Activated T-cell treated with anti-CD3 and anti-CD28 coated beads, Interleukin-2, amount 50 U/mL, for 72 hours (primary cell): Measurements from ENCODE around the gene TM7SF3. TPM values are rescaled to one million over a fixed set of nuclear protein-coding genes. Genes with fewer than 3 reads are reported as not detected.
"Not testable (repeated sequence)": the region's sequence is repeated elsewhere in the genome, so short reads cannot be mapped to it uniquely, and the experiment has no call there.

Experiments used
- ATAC-seq, 2 donors: fragments of 150-1000 bp; cut with Tn5 transposase; replicated peaks in 1 of 2; 2 replicates each; pipeline ENCODE4 v1.10.0; 2021; ENCODE audit warnings: moderate library complexity in 2 of 2, mild to moderate bottlenecking in 1 of 2
- DNase-seq, 2 donors: peaks; one replicate each; pipeline ENCODE4 v3.0.0; 2021 to 2022; ENCODE audit warnings: mixed read lengths in 1 of 2
- H3K27ac Mint-ChIP-seq: one replicate; pipeline ENCODE4 v1.8.0; 2022; ENCODE audit warnings: mild to moderate bottlenecking, moderate library complexity, mixed read lengths
- H3K27me3 Mint-ChIP-seq: one replicate; pipeline ENCODE4 v1.8.0; 2022; ENCODE audit warnings: low read depth, mixed read lengths
- H3K36me3 Mint-ChIP-seq, 2 donors: one replicate each; pipeline ENCODE4 v1.8.0; 2022; ENCODE audit warnings: mixed read lengths in 2 of 2, mild to moderate bottlenecking in 1 of 2; ENCODE audit not compliant: insufficient read depth in 2 of 2
- H3K4me1 Mint-ChIP-seq: one replicate; pipeline ENCODE4 v1.8.0; 2022; ENCODE audit warnings: low read depth, mixed read lengths
- H3K4me3 Mint-ChIP-seq, 2 donors: one replicate each; pipeline ENCODE4 v1.8.0; 2022; ENCODE audit warnings: mild to moderate bottlenecking in 2 of 2, mixed read lengths in 2 of 2, moderate library complexity in 2 of 2
- H3K9me3 Mint-ChIP-seq, 2 donors: one replicate each; pipeline ENCODE4 v1.8.0; 2022; ENCODE audit warnings: mixed read lengths in 2 of 2
- total RNA-seq, 2 donors: library from RNA; stranded (reverse); gene quantifications; one replicate each; pipeline ENCODE4 v1.2.3, GENCODE V29; 2022

Gene TM7SF3
- total RNA-seq, 2 donors from 2014 or later, result 45.4 to 71.0 TPM

DNA sequence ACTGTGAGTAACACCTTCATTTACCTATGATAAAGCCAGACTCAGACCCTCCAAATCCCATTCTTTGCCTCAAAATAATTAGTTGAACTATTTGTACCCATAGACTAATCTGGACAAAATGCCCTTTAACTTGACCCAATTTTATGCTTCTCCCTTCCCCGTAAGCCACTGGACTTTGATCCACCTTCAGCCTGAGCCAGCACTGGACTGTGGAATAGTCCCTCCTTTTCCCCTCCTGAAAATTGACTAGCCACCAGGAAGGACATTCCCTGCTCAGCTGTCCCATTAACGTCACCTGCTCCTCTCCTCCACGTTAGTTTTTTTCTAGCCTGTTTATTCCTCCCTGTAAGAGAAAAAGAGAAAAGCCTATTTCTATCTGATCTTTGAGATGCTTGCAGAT is 18.5 kb upstream of the TM7SF3 start:
- Mint-ChIP-seq H3K4me1 (no peaks in the 10 kb centered on the region), H3K27ac (no peak overlapping the region)
- no peak for ATAC-seq

GRCh38 chr12:27031531-27031930 is 17.3 kb upstream of the TM7SF3 start:
- peaks cover 8 to 14% of the 10 kb centered on the region in 2 donors for H3K36me3 Mint-ChIP-seq
- no peaks in the 10 kb centered on the region for H3K9me3 Mint-ChIP-seq
- H3K27ac Mint-ChIP-seq, result no peak overlapping the region
- no peak for ATAC-seq
- no peaks in the 10 kb centered on the region for H3K27me3 Mint-ChIP-seq
- no peaks in the 10 kb centered on the region for H3K4me1 Mint-ChIP-seq
- H3K4me3 Mint-ChIP-seq, result no peak overlapping the region
- DNase-seq, result no peak

More for the DNA sequence above, 18.5 kb upstream of the TM7SF3 start:
- peaks cover 8 to 14% of the 10 kb centered on the region in 2 donors for H3K36me3 Mint-ChIP-seq
- H3K9me3 Mint-ChIP-seq, result no peaks in the 10 kb centered on the region
- no peaks in the 10 kb centered on the region for H3K27me3 Mint-ChIP-seq
- H3K4me3 Mint-ChIP-seq, result no peak overlapping the region
- no peak for DNase-seq

DNA sequence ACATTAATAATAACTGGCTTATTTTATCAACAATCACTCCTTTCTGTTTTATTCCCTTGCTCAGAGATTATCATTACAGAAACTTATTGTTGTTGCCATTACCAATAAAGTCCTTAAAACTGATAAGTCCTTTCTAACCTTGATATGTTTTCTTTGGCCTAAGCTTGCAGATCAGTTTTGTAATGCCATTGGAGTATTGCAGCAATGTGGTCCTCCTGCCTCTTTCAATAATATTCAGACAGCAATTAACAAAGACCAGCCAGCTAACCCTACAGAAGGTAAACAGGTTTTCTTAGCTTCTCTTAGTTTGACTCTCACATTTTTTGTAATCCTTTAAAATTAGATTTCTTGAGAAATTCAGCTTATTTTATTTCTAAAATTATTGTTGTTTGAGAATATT is 12.1 kb upstream of the TM7SF3 start:
- Mint-ChIP-seq H3K4me1 (peaks cover 36% of the 10 kb centered on the region), H3K4me3 (no peak overlapping the region), H3K27ac (no peak overlapping the region), H3K36me3 (peaks cover 6 to 13% of the 10 kb centered on the region in 2 donors), H3K9me3 (no peaks in the 10 kb centered on the region), H3K27me3 (no peaks in the 10 kb centered on the region)
- ATAC-seq (no peak), DNase-seq (no peak)

DNA sequence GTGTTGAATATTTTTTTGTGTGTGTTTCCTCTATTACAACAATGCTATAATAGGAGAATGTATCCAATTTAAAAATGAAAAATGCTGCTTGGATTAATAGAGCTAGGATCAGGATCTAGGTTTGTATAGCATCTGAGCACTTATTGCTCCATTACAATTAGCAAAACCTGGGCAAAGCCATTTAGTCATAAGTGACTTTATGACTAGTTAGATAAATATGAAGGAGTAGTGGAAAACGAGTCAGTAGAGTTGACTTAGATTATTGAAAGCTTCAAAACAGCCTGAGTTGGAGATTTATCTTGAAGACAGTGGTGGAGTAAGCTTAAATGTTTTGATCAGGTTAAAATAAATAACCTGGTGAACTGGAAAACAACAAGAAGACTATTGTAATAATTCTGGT is 10.9 kb upstream of the TM7SF3 start:
- H3K27ac Mint-ChIP-seq, result peak overlapping the region; percentile 61
- no peak for ATAC-seq
- peak overlapping the region in 1 of 2 donors; percentile 95 for H3K4me3 Mint-ChIP-seq

GRCh38 chr12:27024291-27024690 is 10.1 kb upstream of the TM7SF3 start:
- no peaks in the 10 kb centered on the region for H3K9me3 Mint-ChIP-seq

More for the DNA sequence above, 10.9 kb upstream of the TM7SF3 start:
- DNase-seq, result no peak
- H3K36me3 Mint-ChIP-seq, result peaks cover 6 to 13% of the 10 kb centered on the region in 2 donors
- no peaks in the 10 kb centered on the region for H3K9me3 Mint-ChIP-seq
- peaks cover 36% of the 10 kb centered on the region for H3K4me1 Mint-ChIP-seq
- H3K27me3 Mint-ChIP-seq, result peaks cover 5% of the 10 kb centered on the region

GRCh38 chr12:27020761-27021160 is 6.6 kb upstream of the TM7SF3 start:
- no peak overlapping the region for H3K4me3 Mint-ChIP-seq
- DNase-seq (no peak), ATAC-seq (no peak)
- peaks cover 8% of the 10 kb centered on the region for H3K27me3 Mint-ChIP-seq
- H3K27ac Mint-ChIP-seq, result no peak overlapping the region
- no peaks in the 10 kb centered on the region for H3K9me3 Mint-ChIP-seq
- H3K36me3 Mint-ChIP-seq, result peaks cover 4 to 6% of the 10 kb centered on the region in 2 donors
- peaks cover 46% of the 10 kb centered on the region for H3K4me1 Mint-ChIP-seq

More at GRCh38 chr12:27024291-27024690, 10.1 kb upstream of the TM7SF3 start:
- Mint-ChIP-seq H3K4me1 (peaks cover 36% of the 10 kb centered on the region), H3K27ac (no peak overlapping the region), H3K36me3 (peaks cover 6 to 12% of the 10 kb centered on the region in 2 donors), H3K4me3 (peak overlapping the region in 1 of 2 donors; percentile 95), H3K27me3 (peaks cover 8% of the 10 kb centered on the region)
- DNase-seq, result no peak
- no peak for ATAC-seq

- peaks cover 8% of the 10 kb centered on the region for H3K27me3 Mint-ChIP-seq
- DNase-seq (no peak), ATAC-seq (no peak)
- H3K27ac Mint-ChIP-seq, result no peak overlapping the region
- peaks cover 4 to 6% of the 10 kb centered on the region in 2 donors for H3K36me3 Mint-ChIP-seq
- no peak overlapping the region for H3K4me3 Mint-ChIP-seq
- peaks cover 44% of the 10 kb centered on the region for H3K4me1 Mint-ChIP-seq
- no peaks in the 10 kb centered on the region for H3K9me3 Mint-ChIP-seq
Observed at GRCh38 chr12:27018037-27018436, 3.9 kb upstream of the TM7SF3 start.

- not testable (repeated sequence) for H3K27me3 Mint-ChIP-seq, H3K9me3 Mint-ChIP-seq
Observed at GRCh38 chr12:27017163-27017823, 3.1 kb upstream of the TM7SF3 start.

DNA sequence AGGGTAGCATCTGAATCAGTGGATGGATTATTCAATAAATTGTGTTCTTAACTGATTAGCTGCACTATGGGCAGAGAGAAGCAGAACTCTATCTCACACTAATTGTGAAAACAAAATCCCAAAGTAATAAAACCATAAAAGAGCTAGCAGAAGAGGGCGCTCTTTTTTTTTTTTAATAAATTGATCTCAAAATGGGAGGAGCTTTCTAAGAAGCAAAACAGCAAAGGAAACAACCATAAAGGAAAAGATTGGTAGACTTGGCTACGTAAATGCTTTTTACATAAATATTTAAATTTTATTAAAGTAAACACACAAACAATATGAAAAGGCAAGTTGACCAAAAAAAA is 1.5 kb upstream of the TM7SF3 start:
- DNase-seq, result no peak
- ATAC-seq, result no peak
- no peaks in the 10 kb centered on the region for H3K9me3 Mint-ChIP-seq
- peak overlapping the region in 1 of 2 donors; percentile 88 for H3K4me3 Mint-ChIP-seq
- peaks cover 0 to 4% of the 10 kb centered on the region in 2 donors for H3K36me3 Mint-ChIP-seq
- H3K27me3 Mint-ChIP-seq, result peaks cover 8% of the 10 kb centered on the region
- H3K4me1 Mint-ChIP-seq, result peaks cover 56% of the 10 kb centered on the region
- H3K27ac Mint-ChIP-seq, result no peak overlapping the region

More at GRCh38 chr12:27017163-27017823, 3.1 kb upstream of the TM7SF3 start:
- peak overlapping the region in 1 of 2 donors; percentile 22 for H3K4me3 Mint-ChIP-seq
- not testable (repeated sequence) for H3K27ac Mint-ChIP-seq, H3K36me3 Mint-ChIP-seq, DNase-seq, ATAC-seq
- H3K4me1 Mint-ChIP-seq, result peaks cover 46% of the 10 kb centered on the region

- H3K27me3 Mint-ChIP-seq, result peaks cover 2% of the 10 kb centered on the region
- no peaks in the 10 kb centered on the region for H3K9me3 Mint-ChIP-seq
- no peak for DNase-seq
- H3K36me3 Mint-ChIP-seq, result peaks cover 0 to 5% of the 10 kb centered on the region in 2 donors
- ATAC-seq, result no peak
- peak overlapping the region; percentile 97 for H3K27ac Mint-ChIP-seq
- H3K4me1 Mint-ChIP-seq, result peaks cover 63% of the 10 kb centered on the region
- peak overlapping the region; percentile 88 to 89 for H3K4me3 Mint-ChIP-seq
Observed at GRCh38 chr12:27014859-27015729, 910 bp upstream of the TM7SF3 start.

DNA sequence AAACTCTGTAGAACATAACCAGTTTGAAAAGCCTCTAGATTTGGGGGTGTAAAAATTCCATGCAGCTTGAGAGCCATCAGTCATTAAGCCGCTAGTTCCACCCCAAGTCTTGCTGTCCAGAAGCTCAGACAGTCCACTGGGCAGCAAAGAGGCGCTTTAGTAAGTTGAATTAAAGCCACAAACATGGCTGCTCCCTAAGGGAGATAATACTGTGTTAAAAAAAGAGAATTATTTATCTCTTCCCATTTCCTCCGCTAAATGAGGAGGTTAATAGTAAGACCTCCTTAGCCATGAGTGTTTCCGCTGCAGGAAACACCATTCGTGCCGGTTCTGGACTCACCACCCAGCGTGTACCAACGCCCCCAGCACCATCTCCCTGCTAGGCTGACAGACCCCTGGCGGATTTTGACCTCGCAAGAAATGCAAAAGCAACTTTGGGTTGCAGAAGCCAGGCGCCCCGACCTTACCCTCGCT is 536 bp downstream of the TM7SF3 start:
- Mint-ChIP-seq H3K4me3 (peak overlapping the region; percentile 88 to 89), H3K4me1 (peaks cover 66% of the 10 kb centered on the region), H3K27me3 (no peaks in the 10 kb centered on the region), H3K9me3 (no peaks in the 10 kb centered on the region), H3K27ac (peak overlapping the region; percentile 70), H3K36me3 (peaks cover 0 to 5% of the 10 kb centered on the region in 2 donors)
- DNase-seq, result no peak
- ATAC-seq, result peak; percentile 13 to 26

- no peak for DNase-seq
- Mint-ChIP-seq H3K9me3 (no peaks in the 10 kb centered on the region), H3K27ac (peak overlapping the region; percentile 70), H3K36me3 (peaks cover 0 to 5% of the 10 kb centered on the region in 2 donors), H3K4me1 (peaks cover 72% of the 10 kb centered on the region), H3K27me3 (no peaks in the 10 kb centered on the region), H3K4me3 (peak overlapping the region; percentile 88 to 89)
- no peak for ATAC-seq
Observed at GRCh38 chr12:27012982-27013255, 1.3 kb downstream of the TM7SF3 start.

DNA sequence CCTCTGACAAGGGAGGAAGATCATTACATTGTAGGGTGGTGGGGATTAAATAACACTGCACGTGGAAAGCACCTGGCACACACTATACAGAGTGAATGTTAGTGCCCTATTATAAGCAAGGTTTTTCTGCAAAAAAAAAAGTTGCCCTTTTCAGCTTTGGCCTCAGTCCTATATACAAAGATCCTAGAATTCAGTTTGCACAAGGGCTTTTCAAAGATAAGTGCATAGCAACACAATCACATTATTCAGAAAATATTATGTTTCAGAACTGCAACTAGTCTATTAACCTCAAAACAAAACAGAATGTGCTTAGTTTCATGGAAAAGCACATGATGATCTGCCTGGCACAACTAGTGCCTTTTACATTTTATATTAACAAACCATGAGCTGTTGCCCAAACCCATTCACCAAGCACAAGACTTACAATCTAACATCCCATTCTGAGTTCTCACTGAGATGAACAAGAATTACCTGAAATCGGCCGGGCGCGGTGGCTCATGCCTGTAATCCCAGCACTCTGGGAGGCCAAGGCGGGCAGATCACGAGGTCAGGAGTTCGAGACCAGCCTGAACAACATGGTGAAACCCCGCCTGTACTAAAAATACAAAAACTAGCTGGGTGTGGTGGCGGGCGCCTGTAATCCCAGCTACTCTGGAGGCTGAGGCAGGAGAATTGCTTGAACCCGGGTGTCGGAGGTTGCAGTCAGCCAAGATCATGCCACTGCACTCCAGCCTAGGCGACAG is 1.8 kb downstream of the TM7SF3 start:
- Mint-ChIP-seq H3K9me3 (no peaks in the 10 kb centered on the region), H3K36me3 (peaks cover 0 to 5% of the 10 kb centered on the region in 2 donors), H3K4me3 (peak overlapping the region; percentile 88 to 89), H3K27ac (no peak overlapping the region), H3K27me3 (no peaks in the 10 kb centered on the region), H3K4me1 (peaks cover 70% of the 10 kb centered on the region)
- DNase-seq, result no peak
- ATAC-seq, result no peak
